HUES64 (cell line): ENCODE data around the gene ACBD6.
"Not testable (repeated sequence)": the region's sequence is repeated elsewhere in the genome, so short reads cannot be mapped to it uniquely, and the experiment has no call there.

Experiments used
- H3K27ac ChIP-seq: 2 replicates; pipeline ENCODE4 v1.7.0; 2013; ENCODE audit warnings: low read depth, low read length, inconsistent platforms
- H3K27me3 ChIP-seq: 2 replicates; pipeline ENCODE4 v1.6.1; 2013; ENCODE audit warnings: mild to moderate bottlenecking, low read length; ENCODE audit not compliant: insufficient read depth
- H3K36me3 ChIP-seq: 2 replicates; pipeline ENCODE4 v1.6.1; 2013; ENCODE audit warnings: mild to moderate bottlenecking, low read length; ENCODE audit not compliant: insufficient read depth
- H3K4me1 ChIP-seq: 2 replicates; pipeline ENCODE4 v1.6.1; 2013; ENCODE audit warnings: mild to moderate bottlenecking, low read length, moderate library complexity; ENCODE audit not compliant: insufficient read depth
- H3K4me3 ChIP-seq: 2 replicates; pipeline ENCODE4 v1.5.1; 2013; ENCODE audit warnings: mild to moderate bottlenecking, low read length, moderate library complexity
- H3K9ac ChIP-seq: 2 replicates; pipeline ENCODE4 v1.6.1; 2013; ENCODE audit warnings: mild to moderate bottlenecking, low read depth, low read length
- H3K9me3 ChIP-seq: 2 replicates; pipeline ENCODE4 v1.6.1; 2013; ENCODE audit warnings: low read depth, low read length; ENCODE audit not compliant: insufficient read depth
- WGBS: fragments of 150-250, 120-280 bp; methylation state at CpG from one replicate; pipeline ENCODE4 v1.1.7; 2013; ENCODE audit warnings: missing lambda C conversion rate; 5-methylcytosine and 5-hydroxymethylcytosine counted together

The ACBD6 gene

GRCh38 chr1:180488661-180489060 is 13.7 kb downstream of the ACBD6 start:
- H3K9me3 ChIP-seq: no peaks in the 10 kb centered on the region
- no peaks in the 10 kb centered on the region for H3K27me3 ChIP-seq
- no peak overlapping the region for H3K9ac ChIP-seq
- no peak overlapping the region for H3K27ac ChIP-seq
- 85% methylated on average over 2 of the region's 2 CpGs for WGBS
- H3K4me1 ChIP-seq: peaks cover 19% of the 10 kb centered on the region
- H3K4me3 ChIP-seq: no peak overlapping the region
- peaks cover 45% of the 10 kb centered on the region for H3K36me3 ChIP-seq

DNA sequence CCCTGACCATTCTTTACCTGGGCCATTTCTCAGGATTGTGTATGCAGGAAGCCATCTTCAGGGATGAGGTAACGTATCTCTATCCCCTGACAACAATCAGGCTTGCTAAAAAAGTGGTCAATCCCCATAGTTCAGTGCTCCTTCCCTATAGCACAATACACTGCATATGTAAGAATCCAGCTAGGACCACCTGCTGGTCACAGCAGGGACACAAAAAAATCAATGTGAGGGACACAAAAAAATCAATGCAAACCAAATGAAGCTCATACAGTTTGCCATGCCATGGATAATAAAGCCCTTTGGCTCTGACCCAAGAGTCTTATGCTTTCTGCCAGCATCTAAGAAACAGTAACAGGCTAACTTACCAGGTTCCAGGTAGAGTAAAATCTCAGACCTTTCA is 16.3 kb downstream of the ACBD6 start:
- H3K27ac ChIP-seq: peak overlapping the region; percentile 81
- H3K27me3 ChIP-seq: no peaks in the 10 kb centered on the region
- no peaks in the 10 kb centered on the region for H3K9me3 ChIP-seq
- no peak overlapping the region for H3K4me3 ChIP-seq
- WGBS: 78% methylated on average over 1 of the region's 1 CpG
- peaks cover 19% of the 10 kb centered on the region for H3K4me1 ChIP-seq
- H3K9ac ChIP-seq: no peak overlapping the region
- peaks cover 32% of the 10 kb centered on the region for H3K36me3 ChIP-seq

DNA sequence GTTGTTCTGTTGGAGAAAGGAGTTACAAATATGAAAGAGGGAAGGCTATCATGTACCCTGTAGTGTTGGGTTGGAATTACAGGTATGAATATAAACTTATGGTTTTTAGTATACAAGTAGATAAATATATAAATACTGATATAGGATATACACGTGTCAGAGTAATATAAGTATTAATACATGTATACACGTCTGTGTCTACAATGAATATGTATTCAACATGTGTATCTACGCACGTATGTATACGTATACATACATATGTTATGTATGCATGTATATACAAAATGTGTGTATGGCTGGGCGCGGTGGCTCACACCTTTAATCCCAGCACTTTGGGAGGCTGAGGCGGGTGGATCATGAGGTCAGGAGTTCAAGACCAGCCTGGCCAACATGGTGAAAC is 17.9 kb downstream of the ACBD6 start:
- no peaks in the 10 kb centered on the region for H3K9me3 ChIP-seq
- H3K9ac ChIP-seq: no peak overlapping the region
- H3K27me3 ChIP-seq: no peaks in the 10 kb centered on the region
- no peak overlapping the region for H3K4me3 ChIP-seq
- H3K27ac ChIP-seq: no peak overlapping the region
- 100% methylated on average over 4 of the region's 8 CpGs for WGBS
- H3K4me1 ChIP-seq: peaks cover 19% of the 10 kb centered on the region
- H3K36me3 ChIP-seq: peaks cover 31% of the 10 kb centered on the region

- no peaks in the 10 kb centered on the region for H3K27me3 ChIP-seq
- no peaks in the 10 kb centered on the region for H3K9me3 ChIP-seq
- H3K4me3 ChIP-seq: no peak overlapping the region
- peaks cover 19% of the 10 kb centered on the region for H3K4me1 ChIP-seq
- WGBS: 53% methylated on average over 6 of the region's 10 CpGs
- H3K27ac ChIP-seq: no peak overlapping the region
- H3K9ac ChIP-seq: no peak overlapping the region
- peaks cover 37% of the 10 kb centered on the region for H3K36me3 ChIP-seq
Measured at GRCh38 chr1:180482425-180483275, 19.7 kb downstream of the ACBD6 start.

GRCh38 chr1:180470031-180470430 is 32.3 kb downstream of the ACBD6 start:
- Histone ChIP-seq H3K4me1 (peaks cover 6% of the 10 kb centered on the region; the same call in 1 of the 2 replicates), H3K4me3 (no peak overlapping the region), H3K36me3 (peaks cover 6% of the 10 kb centered on the region; the same call in 1 of the 2 replicates), H3K9me3 (no peaks in the 10 kb centered on the region), H3K27me3 (no peaks in the 10 kb centered on the region), H3K27ac (no peak overlapping the region), H3K9ac (no peak overlapping the region)
- WGBS: 94% methylated on average over 1 of the region's 1 CpG

- Histone ChIP-seq H3K9ac (no peak overlapping the region), H3K27me3 (no peaks in the 10 kb centered on the region), H3K4me1 (peaks cover 6% of the 10 kb centered on the region; the same call in 1 of the 2 replicates), H3K27ac (no peak overlapping the region), H3K4me3 (no peak overlapping the region), H3K36me3 (0 out of 2 replicates have a peak, but pooled peaks cover 5% of the 10 kb centered on the region), H3K9me3 (peaks cover 1% of the 10 kb centered on the region; the same call in 1 of the 2 replicates)
- WGBS: 92% methylated on average over 4 of the region's 5 CpGs
Measured at GRCh38 chr1:180468311-180468710, 34.1 kb downstream of the ACBD6 start.

DNA sequence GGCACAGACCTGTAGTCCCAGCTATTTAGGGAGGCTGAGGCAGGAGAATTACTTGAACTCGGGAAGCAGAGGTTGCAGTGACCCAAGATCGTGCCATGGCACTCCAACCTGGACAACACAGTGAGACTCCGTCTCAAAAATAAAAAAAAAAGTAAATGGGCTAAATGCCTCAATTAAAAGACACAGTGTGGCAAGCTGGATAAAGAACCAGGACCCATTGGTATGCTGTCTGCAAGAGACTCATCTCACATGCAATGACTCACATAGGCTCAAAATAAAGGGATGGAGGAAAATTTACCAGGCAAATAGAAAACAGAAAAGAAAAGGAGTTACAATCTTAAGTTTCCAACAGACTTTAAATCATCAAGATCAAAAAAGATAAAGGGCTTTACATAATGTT is 40.3 kb downstream of the ACBD6 start:
- Histone ChIP-seq H3K4me3 (no peak overlapping the region), H3K27me3 (no peaks in the 10 kb centered on the region), H3K4me1 (no peaks in the 10 kb centered on the region), H3K9me3 (peaks cover 15% of the 10 kb centered on the region), H3K9ac (no peak overlapping the region), H3K27ac (no peak overlapping the region), H3K36me3 (0 out of 2 replicates have a peak, but pooled peaks cover 3% of the 10 kb centered on the region)
- WGBS: 93% methylated on average over 3 of the region's 3 CpGs

DNA sequence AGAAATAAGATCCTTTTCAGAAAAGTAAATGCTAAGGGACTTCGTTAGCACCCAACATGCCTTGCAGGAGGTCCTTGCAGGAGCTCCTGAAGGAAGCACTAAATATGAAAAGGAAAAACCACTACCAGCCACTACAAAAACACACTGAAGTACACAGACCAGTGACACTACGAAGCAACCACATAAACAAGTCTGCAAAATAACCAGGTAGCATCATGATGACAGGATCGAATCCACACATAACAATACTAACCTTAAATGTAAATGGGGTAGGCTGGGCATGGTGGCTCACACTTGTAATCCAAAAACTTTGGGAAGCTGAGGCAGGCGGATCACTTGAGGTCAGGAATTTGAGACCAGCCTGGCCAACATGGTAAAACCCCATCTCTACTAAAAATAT is 40.7 kb downstream of the ACBD6 start:
- H3K9me3 ChIP-seq: peaks cover 15% of the 10 kb centered on the region
- H3K9ac ChIP-seq, H3K4me3 ChIP-seq, H3K36me3 ChIP-seq, H3K4me1 ChIP-seq, H3K27ac ChIP-seq, H3K27me3 ChIP-seq: not testable (repeated sequence)
- 96% methylated on average over 4 of the region's 4 CpGs for WGBS

DNA sequence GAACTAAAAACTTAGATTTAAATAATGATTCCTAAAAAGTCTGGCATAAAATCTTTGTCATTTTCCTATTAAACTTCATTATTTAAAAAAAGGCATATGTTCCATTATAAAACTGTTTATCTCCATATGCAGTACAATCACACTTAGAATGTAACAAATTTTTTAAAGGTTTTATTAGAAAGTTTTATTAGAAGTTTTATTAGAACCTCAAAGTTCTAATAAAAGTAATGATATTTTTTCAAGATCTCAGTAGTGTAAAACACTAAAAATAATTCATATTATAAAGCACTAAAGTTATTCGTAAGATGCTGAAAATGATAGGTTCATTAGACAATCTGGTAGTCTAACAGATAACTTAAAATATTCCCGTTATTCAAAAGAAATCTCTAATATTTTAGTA is 43.6 kb downstream of the ACBD6 start:
- H3K4me3 ChIP-seq: no peak overlapping the region
- H3K4me1 ChIP-seq: no peaks in the 10 kb centered on the region
- WGBS: 100% methylated on average over 1 of the region's 2 CpGs
- H3K36me3 ChIP-seq: 0 out of 2 replicates have a peak, but pooled peaks cover 4% of the 10 kb centered on the region
- no peak overlapping the region for H3K9ac ChIP-seq
- no peaks in the 10 kb centered on the region for H3K27me3 ChIP-seq
- H3K9me3 ChIP-seq: peaks cover 15% of the 10 kb centered on the region
- no peak overlapping the region for H3K27ac ChIP-seq

DNA sequence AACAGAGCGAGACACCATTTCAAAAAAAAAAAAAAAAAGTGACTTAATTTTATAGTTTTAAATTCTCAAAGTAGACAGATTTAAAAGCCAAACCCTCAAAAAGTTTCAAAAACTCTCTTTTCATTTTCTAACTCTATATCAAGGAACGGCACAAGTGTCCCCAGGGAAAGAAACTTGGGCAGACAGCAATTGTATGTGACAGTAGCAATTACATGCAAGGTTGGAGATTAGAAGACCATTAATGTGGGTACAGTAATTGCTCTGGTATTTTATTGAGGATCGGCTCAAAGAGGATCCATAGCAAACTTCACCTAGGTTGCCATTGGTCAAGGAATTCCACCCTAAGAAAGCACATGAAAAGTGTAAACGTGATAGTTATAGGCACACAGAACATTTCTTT is 46.2 kb downstream of the ACBD6 start:
- Histone ChIP-seq H3K4me1 (no peaks in the 10 kb centered on the region), H3K4me3 (no peak overlapping the region), H3K36me3 (peaks cover 4% of the 10 kb centered on the region; the same call in 1 of the 2 replicates), H3K9me3 (peaks cover 6% of the 10 kb centered on the region; the same call in 1 of the 2 replicates), H3K27me3 (no peaks in the 10 kb centered on the region), H3K9ac (no peak overlapping the region), H3K27ac (no peak overlapping the region)
- 94% methylated on average over 3 of the region's 4 CpGs for WGBS

DNA sequence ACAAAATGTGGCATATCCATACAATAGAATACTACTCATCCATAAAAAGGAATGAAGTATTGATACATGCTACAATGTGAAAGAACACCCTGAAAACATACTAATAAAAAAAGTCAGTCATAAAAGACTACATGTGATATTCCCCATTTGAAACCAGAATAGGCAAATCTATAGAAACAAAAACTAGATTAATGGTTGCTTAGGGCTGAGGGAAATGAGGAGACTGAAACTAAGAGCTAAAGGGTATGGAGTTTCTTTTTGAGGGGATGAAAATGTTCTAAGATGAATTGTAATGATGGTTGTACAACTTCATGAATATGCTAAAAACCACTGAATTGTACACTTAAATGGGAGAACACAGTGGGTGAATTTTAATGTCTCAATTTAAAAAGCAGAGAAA is 50.9 kb downstream of the ACBD6 start:
- no peaks in the 10 kb centered on the region for H3K27me3 ChIP-seq
- no peaks in the 10 kb centered on the region for H3K4me1 ChIP-seq
- no peaks in the 10 kb centered on the region; the same call in 1 of the 2 replicates for H3K36me3 ChIP-seq
- peaks cover 6% of the 10 kb centered on the region; the same call in 1 of the 2 replicates for H3K9me3 ChIP-seq
- H3K9ac ChIP-seq: no peak overlapping the region
- H3K4me3 ChIP-seq: no peak overlapping the region
- no peak overlapping the region for H3K27ac ChIP-seq
